DMS 273 treated with DMSO at 0.1 percent for 48 hours (cell line): ENCODE results near the gene FAM120AOS.

Source experiments
- DNase-seq: peaks from one replicate; lab custom pipeline; 2025; lab: John Stamatoyannopoulos, UW

Gene FAM120AOS

DNA sequence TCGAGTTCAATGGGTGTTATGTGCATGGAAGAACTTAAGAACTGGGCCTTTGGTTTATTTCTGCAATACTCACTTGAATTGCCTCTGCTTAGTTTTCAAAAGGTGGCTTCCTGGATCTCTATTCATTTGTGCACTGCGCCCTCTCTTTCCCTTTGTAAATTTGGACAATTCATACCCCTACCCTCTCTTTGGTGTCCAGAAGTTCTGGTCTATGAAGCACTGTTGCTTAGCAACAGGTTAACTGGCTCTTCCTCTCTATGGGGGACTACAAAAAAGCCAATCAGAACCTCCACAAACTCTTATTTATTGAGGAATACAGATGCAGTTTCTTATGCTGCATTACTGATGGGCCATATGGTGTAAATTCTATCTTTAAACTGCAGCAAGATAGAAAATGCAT is 15.4 kb downstream of the FAM120AOS start:
- DNase-seq = no peak

DNA sequence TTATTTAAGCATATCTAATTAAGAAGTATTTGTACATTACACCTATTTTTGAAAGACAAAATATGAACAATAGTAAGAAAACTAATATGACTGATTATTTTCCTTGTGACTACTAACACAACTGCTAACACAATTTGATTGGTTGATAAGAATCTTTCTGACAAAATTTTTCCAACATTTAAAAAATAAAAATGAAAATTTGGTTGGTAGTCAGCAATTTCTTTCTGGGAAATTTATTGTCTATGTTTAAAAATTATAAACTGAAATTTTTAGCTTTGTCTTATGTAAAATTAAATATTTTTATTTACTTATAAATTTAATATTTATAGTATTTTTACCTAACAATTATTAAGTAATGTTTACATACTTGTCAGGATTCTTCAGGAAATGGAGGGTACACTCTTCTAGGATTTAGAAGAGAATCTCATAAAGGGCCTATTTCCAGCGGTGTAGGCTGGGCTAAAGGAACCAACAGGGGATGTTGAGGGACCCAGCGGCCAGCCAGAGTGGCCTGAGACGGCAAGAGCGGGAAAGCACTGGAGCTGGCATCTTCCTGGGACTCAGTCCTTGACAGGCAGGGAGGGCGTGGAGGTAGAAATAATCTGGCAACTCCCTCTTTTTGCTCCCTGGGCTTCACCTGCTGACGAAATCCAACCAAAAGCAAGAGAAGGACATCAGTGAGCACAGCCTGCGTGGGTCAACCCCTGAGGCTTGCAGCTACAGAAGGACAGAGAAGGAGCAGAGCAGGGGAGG is 16.6 kb downstream of the FAM120AOS start:
- no peak for DNase-seq

DNA sequence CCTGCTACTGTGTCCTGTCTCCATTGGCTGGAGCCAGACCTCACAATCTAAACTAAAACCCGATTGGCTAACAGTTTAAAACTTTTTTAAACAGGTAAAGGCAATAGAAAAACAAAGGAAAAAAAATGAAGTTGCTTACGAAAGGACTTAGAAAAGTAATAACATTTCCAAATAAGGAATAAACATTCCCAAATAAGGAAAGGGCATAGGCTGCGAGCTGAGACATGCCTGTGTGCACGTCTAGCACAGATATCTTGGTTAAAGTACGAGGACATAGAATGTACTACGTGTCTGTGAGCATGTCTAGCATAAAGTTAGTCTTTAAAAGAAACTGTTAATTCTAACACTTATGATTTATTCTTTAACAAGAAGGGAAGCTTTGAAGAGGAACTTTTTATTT is 17.2 kb downstream of the FAM120AOS start:
- DNase-seq = no peak

DNA sequence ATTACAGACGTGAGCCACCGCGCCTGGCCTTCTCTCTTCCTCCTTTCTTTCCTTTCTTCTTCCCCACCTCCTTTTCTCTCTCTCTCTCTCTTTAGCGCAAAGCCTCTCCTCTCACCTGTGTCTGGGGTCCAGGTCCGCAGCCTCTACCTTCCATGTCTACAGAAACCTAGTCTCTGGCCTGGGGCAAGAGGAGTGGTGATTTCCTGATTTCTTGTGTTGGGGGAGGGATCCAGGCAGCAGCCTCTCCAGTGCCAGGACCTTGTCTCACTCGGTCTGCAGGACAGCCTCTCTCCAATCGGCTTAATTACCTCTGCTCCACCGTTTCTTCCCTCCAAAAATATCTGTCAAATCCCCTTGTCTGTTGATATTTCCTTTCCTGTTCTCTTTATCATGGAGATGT is 18.0 kb downstream of the FAM120AOS start:
- DNase-seq = no peak

DNA sequence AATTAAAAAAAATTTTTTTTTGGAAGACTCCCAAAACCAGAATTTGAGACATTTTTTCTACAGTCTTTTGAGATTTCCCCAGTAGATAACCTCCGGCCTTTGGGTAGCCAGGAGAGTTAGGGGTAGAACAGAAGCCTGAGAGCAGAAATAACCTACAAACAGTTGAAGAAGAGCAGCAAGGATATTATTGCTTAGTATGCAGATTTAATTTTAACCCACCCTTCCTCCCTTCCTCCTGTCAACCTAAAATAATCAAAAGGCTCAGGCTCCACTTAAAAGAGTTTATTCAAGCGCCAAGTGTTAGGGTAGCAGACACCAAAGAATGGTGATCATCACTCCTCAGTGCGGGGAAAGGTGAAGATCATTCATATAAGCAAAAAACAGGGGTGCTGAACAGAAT is 19.3 kb downstream of the FAM120AOS start:
- DNase-seq = no peak

DNA sequence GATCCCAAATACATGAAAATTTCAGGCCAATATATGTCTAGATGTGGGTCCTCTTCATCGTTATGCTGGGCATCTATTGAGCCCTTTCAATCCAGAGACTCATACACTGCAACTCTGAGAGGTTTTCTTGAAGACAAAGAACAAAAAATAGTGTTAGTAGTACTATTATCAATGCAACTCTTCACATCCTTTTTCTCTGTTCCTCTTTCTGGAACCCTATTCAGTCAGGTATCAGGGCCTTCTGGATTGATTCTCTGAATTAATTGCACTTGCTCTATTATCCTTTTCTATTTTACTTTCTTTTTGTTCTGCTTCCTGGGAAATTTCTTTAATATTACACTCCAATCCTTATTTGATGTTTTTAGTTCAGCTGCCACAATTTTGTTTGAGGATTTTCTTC is 20.4 kb downstream of the FAM120AOS start:
- no peak for DNase-seq

DNA sequence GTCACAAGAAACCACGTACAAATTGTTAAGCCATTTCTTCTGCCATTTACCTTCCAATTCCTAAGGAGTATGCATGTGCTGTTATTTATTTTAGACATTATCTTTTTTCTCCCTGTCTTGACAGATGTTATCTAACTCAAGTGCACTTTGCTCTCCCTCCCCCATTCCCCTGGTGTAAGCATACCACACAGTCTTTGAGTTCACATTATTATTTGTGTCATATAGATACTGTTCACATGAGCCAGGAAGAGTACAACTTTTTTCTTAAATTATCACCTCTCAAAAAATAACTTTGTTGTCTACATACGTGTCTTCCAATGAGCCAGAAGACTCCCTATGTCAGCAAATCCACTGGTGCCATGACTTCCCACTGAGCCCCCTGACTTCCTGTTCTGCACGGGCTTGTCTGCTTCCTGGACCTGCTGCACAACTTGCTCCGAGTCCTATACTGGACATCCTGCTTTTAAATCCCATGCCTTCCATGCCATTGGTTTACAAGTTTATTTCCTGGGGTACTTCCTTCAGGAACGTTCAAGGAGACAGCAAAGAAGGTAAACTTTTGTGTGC is 21.8 kb downstream of the FAM120AOS start:
- DNase-seq = no peak

DNA sequence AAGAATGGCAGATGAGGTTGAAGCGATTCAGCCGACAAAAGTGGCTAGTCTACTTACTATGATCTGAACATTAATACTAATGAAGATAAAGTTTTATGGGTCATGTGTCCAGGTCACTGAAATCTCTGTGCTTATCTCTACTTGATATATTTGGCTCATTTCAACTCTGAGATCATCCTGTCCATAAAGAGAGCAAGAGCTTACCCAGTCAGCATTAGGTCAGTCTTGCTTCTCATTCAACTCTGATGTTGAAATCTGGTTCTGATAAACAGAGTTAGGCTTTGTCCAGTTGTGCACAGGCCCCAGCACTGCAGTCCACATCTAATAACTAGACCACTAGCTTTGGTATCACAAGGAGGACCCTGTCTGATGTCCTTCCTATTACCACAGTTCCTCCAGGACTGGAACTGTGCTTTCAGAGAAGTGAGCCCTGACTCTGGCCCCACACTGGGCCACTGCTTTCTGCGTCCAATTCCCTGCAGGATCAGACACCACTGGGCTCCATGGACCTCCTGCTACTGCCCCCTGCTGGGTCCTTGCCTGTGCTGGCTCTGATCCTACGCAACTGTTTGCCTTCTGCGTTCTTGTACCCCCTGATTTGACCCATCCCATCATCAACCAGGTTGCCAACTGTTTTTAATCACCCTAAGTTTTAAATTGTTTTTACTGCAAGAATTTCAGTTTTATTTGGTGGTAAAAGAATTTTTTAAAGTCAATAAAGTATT is 25.6 kb downstream of the FAM120AOS start:
- DNase-seq = no peak

DNA sequence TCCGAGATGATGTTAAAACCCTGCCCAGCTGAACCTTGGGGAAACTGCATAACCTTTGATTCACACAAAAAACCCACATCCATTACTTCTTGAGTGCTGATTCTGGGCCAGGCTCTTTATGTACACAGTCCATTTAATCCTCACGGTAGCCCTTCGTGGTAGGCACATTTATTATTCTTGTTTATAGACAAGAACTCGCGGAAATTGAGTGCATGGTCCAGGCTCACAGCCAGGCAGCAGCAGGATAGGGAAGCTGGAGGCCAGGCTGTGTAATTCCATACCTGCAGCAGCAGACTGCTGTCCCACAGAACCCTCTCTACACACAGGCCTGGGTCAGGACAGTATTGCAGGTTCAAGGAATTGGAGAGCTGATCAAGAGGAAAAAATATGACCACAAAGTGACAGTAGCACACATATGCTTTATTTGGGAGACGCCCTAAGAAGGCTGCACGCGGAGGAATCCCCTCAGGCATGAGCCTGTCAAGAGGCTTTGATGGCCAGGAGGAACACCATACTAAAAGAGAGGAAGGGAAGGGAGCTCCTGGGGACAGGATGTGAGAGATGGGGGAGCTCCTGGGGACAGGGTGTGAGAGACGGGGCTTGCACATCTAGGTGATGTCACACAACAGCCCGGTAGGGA is 30.3 kb downstream of the FAM120AOS start:
- DNase-seq = no peak

DNA sequence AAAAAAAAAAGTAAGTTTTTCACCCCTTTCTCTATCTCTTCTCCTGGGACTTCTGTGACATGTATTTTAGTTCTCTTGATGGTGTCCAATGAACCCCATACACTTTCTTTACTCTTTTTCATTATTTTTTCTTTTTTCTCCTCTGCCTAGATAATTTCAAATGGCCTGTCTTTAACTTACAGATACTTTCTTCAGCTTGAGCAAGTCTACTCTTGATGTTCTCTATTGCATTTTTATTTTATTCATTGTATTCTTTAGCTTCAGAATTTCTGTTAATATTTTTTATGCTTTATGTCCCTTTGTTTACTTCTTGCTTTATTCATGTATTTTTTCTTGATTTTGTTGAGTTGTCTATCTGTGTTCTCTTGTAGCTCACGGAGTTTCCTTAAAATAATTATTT is 34.4 kb downstream of the FAM120AOS start:
- no peak for DNase-seq

DNA sequence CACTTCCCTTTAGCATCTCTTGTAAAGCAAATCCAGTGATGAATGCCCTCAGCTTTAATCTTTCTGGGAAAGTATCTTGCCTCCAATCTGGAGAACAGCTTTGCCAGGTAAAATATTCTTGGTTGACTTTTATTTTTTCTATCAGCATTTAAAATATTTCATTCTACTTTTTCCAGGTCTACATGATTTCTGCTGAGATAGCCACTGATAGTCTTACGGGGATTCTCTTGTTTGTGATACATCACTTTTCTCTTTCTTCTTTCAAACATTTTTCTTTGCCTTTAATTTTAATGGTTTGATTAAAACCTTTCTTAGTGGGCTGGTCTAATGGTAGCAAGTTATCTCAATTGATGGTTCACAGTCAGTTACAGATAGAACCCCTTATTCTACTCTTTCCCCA is 35.8 kb downstream of the FAM120AOS start:
- no peak for DNase-seq

DNA sequence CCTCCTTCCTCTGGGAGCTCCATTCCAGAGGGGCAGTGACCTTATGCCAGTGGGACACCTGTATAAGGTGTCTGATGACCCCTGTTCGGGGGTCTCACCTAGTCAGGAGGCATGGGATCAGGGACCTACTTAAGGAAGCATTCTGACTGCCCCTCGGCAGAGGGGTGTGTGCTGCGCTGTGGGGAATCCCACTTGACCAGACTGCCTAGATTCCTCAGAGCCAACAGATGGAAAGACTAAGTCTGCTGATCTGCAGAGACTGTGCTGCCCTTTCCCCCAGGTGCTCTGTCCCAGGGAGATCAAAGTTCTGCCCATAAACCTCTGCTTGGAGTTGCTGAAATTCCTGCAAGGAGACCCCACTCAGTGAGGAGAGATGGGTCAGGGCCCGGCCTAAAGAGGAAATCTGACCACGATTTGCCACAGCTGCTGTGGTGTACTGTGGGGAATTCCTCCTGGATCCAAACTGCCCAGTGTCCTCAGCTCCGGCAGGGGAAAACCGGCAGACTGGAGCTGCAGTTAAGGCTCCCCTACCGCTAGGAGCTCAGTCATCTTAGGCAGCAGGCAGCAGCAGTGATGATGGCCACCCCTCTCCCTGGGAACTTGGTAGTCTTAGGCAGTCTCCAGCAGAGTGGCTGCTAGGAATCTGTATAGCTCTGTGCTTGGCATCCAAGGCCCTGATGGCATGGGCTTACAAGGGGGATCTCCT is 36.7 kb downstream of the FAM120AOS start:
- no peak for DNase-seq

DNA sequence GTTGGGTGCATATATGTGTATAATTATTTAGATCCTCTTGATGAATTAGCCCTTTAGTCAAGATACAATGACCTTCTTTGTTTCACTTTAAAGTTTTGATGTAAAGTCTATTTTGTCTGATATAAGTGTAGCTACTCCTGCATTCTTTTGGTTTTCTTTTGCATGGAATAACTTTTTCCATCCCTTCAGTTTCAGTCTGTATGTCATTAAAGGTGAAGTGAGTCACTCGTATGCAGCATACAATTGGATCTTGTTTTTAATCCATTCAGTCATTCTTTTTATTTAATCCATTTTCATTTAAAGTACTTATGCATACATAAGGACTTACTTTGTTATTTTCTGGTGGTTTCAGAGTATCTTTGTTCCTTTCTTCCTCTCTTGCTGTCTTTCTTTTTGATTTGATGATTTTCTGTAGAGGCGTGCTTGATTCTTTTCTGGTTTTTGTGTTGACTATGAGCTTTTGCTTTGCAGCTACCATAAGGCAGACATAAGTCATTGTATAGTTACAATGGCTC is 38.1 kb downstream of the FAM120AOS start:
- DNase-seq = no peak

DNA sequence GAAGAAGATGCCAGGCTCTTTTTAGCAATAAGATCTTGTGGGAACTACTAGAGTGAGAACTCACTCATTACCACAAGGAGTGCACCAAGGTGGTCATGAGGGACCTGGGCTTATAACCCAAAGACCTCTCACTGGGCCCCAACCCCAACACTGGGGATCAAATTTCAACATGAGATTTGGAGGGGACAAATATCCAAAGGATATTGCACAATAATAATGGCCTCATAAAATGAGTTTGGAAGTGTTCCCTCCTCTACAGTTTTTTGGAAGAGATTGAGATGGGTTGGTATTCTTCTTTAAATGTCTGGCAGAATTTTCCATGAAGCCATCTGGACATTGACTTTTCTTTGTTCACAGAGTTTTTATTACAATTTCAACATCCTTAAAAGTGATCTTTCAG is 39.9 kb downstream of the FAM120AOS start:
- no peak for DNase-seq

DNA sequence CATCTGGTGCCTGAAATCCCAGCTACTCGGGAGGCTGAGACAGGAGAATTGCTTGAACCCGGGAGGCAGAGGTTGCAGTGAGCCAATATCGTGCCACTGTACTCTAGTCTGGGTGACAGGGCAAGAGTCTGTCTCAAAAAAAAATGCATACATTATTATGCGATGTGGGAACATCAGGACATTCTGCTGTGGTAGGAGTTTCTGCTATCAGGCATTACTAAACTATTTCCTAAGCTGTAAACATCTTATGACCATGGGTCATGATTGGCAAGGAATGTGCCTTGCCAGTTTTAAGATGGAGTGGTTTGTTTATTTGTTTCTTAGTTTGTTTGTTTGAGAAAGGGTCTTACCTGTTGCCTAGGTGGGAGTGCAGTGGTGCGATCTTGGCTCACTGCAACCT is 47.0 kb downstream of the FAM120AOS start:
- DNase-seq = no peak

DNA sequence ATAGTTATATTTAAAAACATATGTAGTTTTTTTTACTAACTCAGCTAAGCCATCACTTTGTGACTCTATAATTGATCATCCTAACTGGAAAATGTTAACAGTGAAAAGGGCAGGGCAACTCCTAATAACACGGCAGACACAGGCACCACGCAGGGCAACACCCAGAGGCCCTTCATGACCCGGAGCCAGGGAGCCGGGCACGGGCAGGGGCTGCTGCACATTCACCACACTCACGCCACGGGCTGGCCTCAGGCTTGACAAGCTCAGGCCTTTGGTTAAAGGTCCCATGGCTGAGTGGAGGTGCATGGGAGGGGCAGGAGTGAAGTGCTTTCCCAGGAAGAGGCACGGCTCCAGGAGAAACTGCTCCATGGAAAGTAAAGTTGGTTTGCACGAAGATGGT is 54.9 kb downstream of the FAM120AOS start:
- no peak for DNase-seq

DNA sequence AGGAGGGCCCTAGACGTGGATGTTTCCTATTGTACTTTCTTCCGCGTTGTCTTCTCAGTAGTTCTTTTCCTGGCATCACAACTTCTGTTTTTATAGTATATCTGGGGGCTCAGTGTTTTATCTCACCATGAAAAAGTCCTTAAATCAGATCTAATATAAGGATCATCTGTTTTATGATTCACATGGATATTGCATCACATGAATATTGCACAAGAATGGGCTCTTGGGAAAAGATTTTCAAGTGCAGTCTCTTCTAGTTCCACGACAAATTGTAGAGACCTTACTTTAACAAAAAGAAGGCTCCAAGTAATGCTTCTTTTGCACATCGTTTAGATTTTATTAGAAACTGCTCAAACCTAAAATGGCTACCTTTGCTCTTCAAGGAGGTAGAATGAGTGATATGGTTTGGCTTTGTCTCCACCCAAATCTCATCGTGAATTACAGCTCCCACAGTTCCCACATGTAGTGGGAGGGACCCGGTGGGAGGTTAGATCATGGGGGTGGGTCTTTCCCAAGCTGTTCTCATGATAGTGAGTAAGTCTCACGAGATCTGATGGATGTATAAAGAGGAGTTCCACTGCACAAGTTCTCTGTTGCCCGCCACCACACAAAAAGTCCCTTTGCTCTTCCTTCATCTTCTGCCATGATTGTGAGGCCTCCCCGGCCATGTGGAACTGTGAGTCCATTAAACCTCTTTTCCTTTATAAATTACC is 55.6 kb downstream of the FAM120AOS start:
- DNase-seq = no peak
